ENCODE measurements around the gene KCTD12.
"Not testable (repeated sequence)": the region's sequence is repeated elsewhere in the genome, so short reads cannot be mapped to it uniquely, and the experiment has no call there.

KCTD12 gene

GRCh38 chr13:76886292-76887075 lies at the start of gene KCTD12:
Gene KCTD12 (minus strand): TSS chr13:76886405. CDS start chr13:76886148, 257 bp downstream.
- DNase-seq: peak; percentile 14 to 87 (median 85)

GRCh38 chr13:76934671-76935070 lies 48.5 kb upstream of the KCTD12 start:
- no peak for DNase-seq

- DNase-seq: no peak
Measured at GRCh38 chr13:76932076-76932475, 45.9 kb upstream of the KCTD12 start.

- no peak for DNase-seq
Measured at GRCh38 chr13:76929851-76930374, 43.7 kb upstream of the KCTD12 start.

- no peak for DNase-seq
Measured at GRCh38 chr13:76929320-76929719, 43.1 kb upstream of the KCTD12 start.

GRCh38 chr13:76928456-76928855 lies 42.3 kb upstream of the KCTD12 start:
- DNase-seq: no peak

- no peak for DNase-seq
Measured at GRCh38 chr13:76927955-76928354, 41.8 kb upstream of the KCTD12 start.

- DNase-seq: no peak
Measured at GRCh38 chr13:76925115-76925514, 38.9 kb upstream of the KCTD12 start.

- no peak for DNase-seq
Measured at GRCh38 chr13:76921516-76921915, 35.3 kb upstream of the KCTD12 start.

GRCh38 chr13:76917755-76918481 lies 31.7 kb upstream of the KCTD12 start:
- DNase-seq: not testable (repeated sequence)

GRCh38 chr13:76917095-76917494 lies 30.9 kb upstream of the KCTD12 start:
- DNase-seq: no peak

- no peak for DNase-seq
Measured at GRCh38 chr13:76913898-76914297, 27.7 kb upstream of the KCTD12 start.

- DNase-seq: no peak
Measured at GRCh38 chr13:76912476-76912875, 26.3 kb upstream of the KCTD12 start.

- no peak for DNase-seq
Measured at GRCh38 chr13:76904507-76904906, 18.3 kb upstream of the KCTD12 start.

- DNase-seq: peak; percentile 70 to 89 (median 76)
Measured at GRCh38 chr13:76903544-76904162, 17.4 kb upstream of the KCTD12 start.

GRCh38 chr13:76899066-76899465 lies 12.9 kb upstream of the KCTD12 start:
- DNase-seq: not testable (repeated sequence)

- DNase-seq: peak in 2 of 3 experiments; percentile 38 to 90
Measured at GRCh38 chr13:76897171-76897570, 11.0 kb upstream of the KCTD12 start.

GRCh38 chr13:76894401-76895110 lies 8.4 kb upstream of the KCTD12 start:
- DNase-seq: no peak

GRCh38 chr13:76892488-76892887 lies 6.3 kb upstream of the KCTD12 start:
- DNase-seq: no peak

GRCh38 chr13:76890021-76890420 lies 3.8 kb upstream of the KCTD12 start:
- DNase-seq: no peak

- no peak for DNase-seq
Measured at GRCh38 chr13:76889254-76889653, 3.0 kb upstream of the KCTD12 start.

- DNase-seq: no peak
Measured at GRCh38 chr13:76888421-76888820, 2.2 kb upstream of the KCTD12 start.

GRCh38 chr13:76887076-76887563 lies 915 bp upstream of the KCTD12 start:
- DNase-seq: no peak
